ENCODE measurements around the gene CEP128.
A peak's percentile ranks its signal among the peaks of the same experiment; 100 is the strongest.

CEP128 gene

DNA sequence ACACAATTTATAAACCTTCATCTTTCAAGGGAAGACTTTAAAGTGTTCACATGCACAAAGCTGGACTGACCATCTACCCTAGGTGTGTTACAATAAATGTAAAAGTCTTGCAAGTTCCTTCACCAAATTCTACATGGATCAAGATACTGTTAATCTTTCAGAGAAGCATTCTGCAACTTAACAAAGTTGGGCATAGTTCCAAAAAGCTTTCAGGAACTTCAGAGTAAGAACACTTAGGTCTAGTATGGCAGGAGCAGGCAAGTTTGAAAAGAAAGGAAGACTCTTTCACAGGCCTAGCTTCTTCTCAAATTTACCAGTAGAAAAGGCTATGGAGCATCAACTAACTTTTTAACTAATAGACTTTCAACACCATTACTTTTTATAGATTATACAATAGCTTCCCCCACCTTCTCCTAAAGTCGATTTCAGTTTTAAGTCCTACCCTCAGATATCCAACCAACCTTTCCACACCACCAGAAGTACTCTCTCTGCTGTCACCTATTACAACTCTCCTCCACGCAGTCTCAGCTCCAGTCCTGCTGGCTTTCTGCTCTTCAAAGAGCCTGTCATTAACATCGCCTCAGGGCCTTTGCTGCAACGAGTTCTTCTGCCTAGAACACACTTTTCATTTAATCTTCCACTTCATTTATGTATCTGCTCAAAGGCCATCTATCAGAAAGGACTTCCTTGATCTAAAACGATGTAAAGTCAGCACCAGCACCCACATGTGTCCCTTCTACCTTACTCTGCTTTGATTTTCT lies 333.9 kb downstream of the CEP128 start:
- ATAC-seq (no peak), DNase-seq (no peak)

GRCh38 chr14:80606347-80606772 lies 335.2 kb downstream of the CEP128 start:
- ATAC-seq (no peak), DNase-seq (no peak)

DNA sequence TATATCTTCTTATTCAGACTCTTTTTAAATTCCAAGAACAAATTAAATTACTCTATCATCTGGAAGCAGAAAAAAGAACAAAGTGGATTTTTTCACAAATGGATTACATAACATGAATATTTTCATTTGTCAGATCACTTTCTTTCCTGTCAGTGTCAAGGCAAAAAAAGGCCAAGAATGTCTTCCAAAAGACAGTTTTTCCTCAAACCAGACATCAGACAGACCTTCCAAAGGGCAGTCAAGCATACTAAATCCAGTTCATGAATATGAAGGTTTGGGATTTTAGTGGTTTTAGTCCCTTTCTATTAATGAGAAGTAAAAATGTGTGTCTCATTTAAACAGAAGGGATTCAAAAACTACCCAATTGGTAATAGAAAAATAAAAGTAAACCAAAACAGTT lies 336.0 kb downstream of the CEP128 start:
- DNase-seq (no peak), ATAC-seq (no peak)

GRCh38 chr14:80602946-80603345 lies 338.6 kb downstream of the CEP128 start:
- no peak for ATAC-seq

GRCh38 chr14:80587096-80587724 lies 354.3 kb downstream of the CEP128 start:
- ATAC-seq (peak; percentile 93), DNase-seq (no peak)

More at GRCh38 chr14:80602946-80603345, 338.6 kb downstream of the CEP128 start:
- DNase-seq, result no peak

GRCh38 chr14:80586131-80586530 lies 355.4 kb downstream of the CEP128 start:
- ATAC-seq, result no peak
- DNase-seq, result no peak

GRCh38 chr14:80585506-80585835 lies 356.1 kb downstream of the CEP128 start:
- no peak for DNase-seq
- no peak for ATAC-seq

- no peak for DNase-seq
These were observed 356.6 kb downstream of the CEP128 start for GRCh38 chr14:80584744-80585505.

DNA sequence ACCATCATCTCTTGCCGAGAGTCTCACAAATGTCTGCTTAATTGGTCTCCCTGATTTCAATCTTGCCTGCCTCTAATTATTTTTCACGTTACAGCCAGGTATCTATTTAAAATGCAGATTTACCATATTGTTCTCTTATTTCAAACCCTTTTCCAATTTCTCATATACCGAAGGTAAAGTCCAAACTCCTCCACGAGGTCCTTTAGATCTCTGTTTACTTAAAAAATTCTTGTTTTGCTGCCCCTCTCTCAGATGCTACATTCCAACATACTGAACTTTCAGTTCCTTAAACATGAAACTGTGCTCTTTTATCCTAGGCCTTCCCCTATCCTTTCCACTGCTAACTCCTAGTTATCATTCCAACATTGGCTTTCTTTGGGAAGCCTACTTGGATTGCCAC lies 363.9 kb downstream of the CEP128 start:
- no peak for DNase-seq
- ATAC-seq, result no peak

More at GRCh38 chr14:80584744-80585505, 356.6 kb downstream of the CEP128 start:
- no peak for ATAC-seq

- no peak for DNase-seq
- no peak for ATAC-seq
These were observed 365.1 kb downstream of the CEP128 start for GRCh38 chr14:80576401-80576800.

- DNase-seq (no peak), ATAC-seq (no peak)
These were observed 365.8 kb downstream of the CEP128 start for GRCh38 chr14:80575763-80576162.

- ATAC-seq (no peak), DNase-seq (no peak)
These were observed 368.9 kb downstream of the CEP128 start for GRCh38 chr14:80572666-80573065.

DNA sequence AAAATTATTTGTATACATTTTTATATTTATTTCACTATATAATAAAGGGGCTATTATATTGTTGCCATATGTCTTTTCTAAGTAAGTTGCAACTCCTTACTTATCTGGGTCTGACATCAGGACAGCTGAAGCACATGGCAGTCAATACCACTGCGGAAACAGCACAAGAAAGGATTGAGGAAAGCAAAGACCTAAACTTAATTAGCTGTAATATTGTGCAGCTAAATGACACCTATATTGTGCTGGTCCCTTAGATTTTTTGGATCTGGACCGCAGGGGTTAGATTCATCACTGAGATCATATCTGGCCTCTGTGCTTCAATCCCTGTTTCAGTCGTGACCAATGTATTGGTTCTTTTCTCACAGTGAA lies 370.6 kb downstream of the CEP128 start:
- DNase-seq, result no peak
- no peak for ATAC-seq

DNA sequence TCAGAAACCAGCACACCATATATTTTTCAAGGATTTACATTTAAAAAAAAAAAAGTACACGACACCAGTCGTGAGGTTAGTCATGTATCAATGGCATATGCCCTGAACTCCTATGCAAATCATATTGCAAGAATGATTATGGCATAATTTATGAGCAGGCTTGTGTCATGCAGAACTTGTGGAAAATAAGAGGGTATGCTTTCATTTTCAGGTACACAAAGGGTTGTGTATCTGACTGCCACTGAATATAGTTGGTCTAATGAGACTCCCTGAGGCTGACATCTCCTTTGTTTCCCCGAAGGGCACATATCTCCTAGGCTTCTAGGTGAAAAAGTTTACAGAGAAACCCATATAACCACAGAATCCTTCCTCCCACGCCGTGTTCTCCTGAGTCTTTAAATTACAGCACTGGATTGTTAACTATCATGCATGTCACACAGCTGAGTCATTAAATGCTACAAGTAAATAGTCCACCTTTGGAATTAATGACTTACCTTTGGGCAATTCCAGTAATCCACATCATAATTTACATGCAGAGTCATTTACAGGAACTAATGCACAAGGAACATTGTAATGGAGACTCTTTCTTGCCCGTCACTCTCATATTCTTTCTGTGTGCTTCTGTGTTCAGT lies 373.5 kb downstream of the CEP128 start:
- no peak for DNase-seq
- ATAC-seq, result peak; percentile 28

- no peak for ATAC-seq
- no peak for DNase-seq
These were observed 376.5 kb downstream of the CEP128 start for GRCh38 chr14:80565001-80565400.

- ATAC-seq, result no peak
- DNase-seq, result no peak
These were observed 377.5 kb downstream of the CEP128 start for GRCh38 chr14:80564051-80564450.

DNA sequence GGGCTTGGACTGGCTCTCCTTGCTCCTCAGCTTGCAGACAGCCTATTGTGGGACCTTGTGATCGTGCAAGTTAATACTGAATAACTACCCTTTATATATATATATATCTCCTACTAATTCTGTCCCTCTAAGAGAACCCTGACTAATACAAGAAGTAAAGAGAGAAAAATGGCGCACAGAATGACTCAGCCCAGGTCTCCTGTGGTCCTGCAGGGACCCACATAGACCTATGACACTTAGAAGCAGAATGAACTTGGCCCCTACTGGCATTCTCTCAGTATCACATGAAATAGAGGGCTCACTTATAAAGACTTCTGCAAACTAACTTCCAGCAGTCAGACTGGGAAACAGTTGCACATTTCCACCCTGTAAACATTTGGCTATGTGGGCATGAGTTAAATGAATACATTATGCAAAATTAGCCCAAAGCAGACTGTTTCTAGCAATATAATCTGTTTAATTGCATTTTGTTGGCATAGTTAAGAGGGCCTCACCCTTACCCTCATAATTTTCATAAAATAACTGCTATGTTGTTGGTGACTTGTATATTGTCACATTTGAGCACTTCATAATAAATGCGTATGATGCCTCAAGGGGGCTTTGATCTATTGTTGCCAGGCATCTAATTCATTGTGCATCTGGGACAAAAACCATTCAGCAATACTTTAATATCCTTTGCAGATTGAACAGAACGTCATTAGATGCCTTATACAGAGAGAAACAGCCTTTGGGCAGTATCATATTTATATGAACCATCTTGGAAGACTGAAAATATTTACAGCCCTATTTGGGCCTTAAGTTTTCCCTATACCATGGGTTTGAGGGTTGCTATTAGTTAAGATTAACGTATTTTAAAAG lies 380.5 kb downstream of the CEP128 start:
- ATAC-seq (no peak), DNase-seq (no peak)

- DNase-seq, result no peak
- no peak for ATAC-seq
These were observed 387.4 kb downstream of the CEP128 start for GRCh38 chr14:80554139-80554538.

DNA sequence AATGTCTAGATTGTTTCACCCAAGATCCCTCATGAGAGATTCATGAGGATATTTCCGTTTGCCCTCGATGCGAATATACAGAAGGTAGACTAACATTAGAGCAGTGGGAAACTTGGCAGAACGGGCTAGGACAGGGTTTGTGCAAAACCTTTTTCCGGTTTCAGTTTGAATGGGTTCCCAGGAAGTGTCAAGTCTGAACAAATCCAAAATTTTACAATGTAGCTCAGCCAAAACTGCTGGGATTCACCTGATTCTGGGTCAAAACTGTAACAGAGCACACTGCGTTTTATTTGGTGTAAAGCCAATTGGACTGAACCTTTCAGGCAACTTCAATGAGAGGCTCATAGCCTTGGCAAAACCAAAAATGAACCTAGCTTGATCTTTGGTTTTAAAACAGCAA lies 392.4 kb downstream of the CEP128 start:
- ATAC-seq, result no peak

DNA sequence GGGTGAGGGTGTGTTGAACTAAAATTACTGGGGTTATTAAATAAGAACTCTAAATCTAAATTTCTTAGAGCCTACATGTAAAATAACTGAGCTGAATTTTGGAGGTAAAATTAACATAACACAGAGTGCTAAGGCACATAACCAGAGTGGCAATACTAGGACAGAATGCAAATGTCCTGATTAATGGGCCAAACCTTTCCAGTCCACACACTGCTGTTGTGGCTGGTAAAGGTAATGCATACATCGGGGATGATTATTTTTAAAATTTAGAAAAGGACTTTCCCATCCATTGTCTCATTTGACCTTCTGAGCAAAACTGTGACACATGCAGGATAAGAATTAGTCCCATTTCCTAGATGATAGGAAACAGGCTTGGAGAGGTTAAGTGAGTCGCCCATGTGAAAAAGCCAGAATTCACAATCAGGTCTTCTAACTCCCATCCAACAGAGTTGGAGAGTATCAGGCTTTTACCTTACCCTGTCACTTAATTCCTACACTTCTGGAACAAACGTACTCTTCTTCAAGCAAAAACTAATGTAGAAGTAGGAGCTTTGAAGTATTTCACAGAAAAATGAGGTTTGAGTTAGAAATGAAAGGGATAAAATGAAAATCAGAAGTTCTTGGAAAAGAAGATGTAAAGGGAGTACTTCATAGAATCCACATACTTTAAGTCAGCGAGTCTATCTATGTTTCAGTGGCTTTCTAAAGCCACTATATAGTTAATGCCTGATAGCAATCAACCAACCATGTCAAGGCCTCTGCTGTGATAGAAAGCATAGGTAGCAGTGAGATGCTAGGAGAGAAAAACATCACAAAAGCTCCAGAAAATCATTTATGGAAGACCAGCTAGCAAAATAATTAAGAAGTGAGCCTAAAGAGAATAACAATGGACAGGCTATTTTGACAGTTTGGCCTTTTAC lies 395.3 kb downstream of the CEP128 start:
- ATAC-seq, result no peak
- DNase-seq, result no peak

More for the DNA sequence above, 392.4 kb downstream of the CEP128 start:
- no peak for DNase-seq

DNA sequence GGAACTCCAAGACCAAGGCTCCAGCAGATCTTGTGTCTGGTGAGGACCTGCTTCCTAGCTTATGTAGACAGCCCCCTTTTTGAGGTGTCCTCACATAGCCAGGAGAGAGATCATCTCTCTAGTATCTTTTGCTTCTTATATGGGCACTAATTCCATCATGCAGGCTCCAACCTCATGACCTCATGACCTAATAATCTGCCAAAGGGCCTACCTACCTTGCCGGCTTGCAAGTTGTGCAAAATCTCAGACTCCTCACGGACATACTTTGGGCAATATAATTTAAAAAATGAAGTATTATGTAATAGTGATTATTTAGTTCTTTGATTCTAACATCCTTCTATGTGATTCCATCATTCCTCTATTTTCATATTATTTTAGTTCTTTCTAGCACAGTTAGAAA lies 397.2 kb downstream of the CEP128 start:
- no peak for DNase-seq
- no peak for ATAC-seq
